ENCODE results near the gene FAM120C.

The FAM120C gene

DNA sequence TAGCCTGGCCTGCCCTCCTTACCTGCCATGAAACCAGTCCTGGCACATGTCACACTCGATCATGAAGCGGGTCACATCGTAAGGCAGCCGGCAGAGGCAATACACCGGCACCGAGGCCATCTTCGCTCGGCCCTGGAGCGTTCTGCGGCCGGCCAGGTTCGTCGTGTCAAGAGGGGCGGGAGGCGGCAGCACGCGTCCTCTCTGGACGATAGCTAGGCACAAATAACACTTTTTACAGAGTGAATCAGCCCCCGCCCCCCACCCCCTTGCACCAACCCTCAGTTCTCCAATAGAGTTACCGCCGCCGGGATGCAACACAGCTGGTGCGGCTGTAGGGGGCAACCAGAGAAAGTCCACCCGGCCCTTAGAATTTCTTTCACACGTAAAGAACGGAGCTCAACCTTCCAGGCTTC, 140.4 kb downstream of the FAM120C start:
- peak; percentile 68 to 72 for DNase-seq
- TF ChIP-seq POLR2A (IDR thresholded peaks at IDR 0.05; ENCODE audit: low read length): no peak
- TF ChIP-seq GATA1 (IDR thresholded peaks at IDR 0.05; ENCODE audit: low read depth, low read length): no peak

DNA sequence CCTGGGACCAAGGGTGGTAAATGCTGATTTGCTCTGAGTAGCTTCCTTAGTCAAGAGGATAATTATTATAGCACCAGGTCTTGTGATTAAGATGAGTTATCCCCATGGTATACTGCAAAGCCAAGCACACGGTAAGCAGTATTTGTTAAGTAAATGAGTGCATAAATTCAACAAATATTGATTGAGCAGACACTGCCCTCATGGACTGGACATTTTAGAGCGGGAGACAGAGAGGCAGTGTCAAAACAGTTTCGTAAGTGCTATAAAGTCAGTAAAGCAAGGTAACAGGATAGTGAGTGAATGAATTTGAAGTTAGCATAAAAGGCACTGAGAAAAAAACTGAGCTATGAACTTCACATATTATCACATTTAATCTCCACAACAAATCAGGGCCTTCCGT, 152.7 kb downstream of the FAM120C start:
- DNase-seq: no peak
- TF ChIP-seq POLR2A (IDR thresholded peaks at IDR 0.05; ENCODE audit: low read length) (no peak), GATA1 (IDR thresholded peaks at IDR 0.05; ENCODE audit: low read depth, low read length) (no peak)

DNA sequence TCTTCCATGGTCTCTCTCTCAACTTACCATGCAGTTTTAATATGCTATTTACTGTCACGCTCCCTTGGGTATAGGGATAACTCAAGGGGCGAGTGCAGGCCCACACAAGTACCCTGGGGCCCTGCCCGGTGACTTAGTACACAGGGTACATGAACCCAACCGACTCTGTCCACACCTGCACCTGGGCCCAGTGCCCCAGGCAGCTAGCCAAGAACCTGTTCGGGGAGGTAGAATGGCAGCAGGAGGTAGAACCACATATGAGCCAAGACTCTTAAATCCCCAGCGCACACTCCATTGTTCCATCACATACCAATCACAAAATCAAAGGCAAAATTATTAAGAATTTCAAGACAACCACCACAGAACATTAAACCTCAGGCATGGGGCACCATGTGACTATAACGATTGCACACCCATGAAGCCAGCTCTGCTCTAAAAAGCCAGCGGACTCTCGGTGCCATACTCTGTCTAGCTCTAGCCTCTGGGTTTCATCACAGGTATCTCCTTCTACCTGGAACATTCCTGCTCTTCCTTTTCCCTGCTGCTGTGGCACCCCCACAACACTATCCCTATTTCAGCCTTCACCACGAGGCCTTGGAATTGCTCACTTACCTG, 153.4 kb downstream of the FAM120C start:
- DNase-seq: no peak
- TF ChIP-seq POLR2A (IDR thresholded peaks at IDR 0.05; ENCODE audit: low read length): no peak
- no peak for TF ChIP-seq GATA1 (IDR thresholded peaks at IDR 0.05; ENCODE audit: low read depth, low read length)

DNA sequence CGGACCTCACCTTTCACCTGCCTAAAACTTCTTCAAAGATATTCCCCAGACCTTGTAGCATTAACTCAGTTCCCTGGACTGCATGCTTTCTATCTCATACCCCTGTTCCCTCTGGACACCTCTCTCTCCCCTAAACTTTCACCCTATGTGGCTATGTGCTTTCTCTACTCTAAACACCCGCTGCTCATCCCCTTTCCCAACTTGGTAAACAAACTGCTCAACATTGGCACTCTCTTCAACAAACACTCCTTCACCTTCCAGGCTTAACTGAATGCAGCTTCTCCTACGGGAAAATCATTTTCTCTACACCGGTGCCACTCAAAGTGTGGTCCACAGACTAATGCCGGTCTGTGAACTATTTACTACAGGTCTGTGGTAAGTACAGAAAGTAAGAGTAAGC, 158.7 kb downstream of the FAM120C start:
- no peak for DNase-seq
- no peak for TF ChIP-seq POLR2A (IDR thresholded peaks at IDR 0.05; ENCODE audit: low read length)
- TF ChIP-seq GATA1 (IDR thresholded peaks at IDR 0.05; ENCODE audit: low read depth, low read length): no peak

All from erythroblast (primary cell).